HG02943 (cell line): ENCODE data around the gene ZFP30.

ENCODE experiments used
- ATAC-seq: cut with Tn5 transposase; IDR thresholded peaks from one replicate; pipeline ENCODE4 v1.9.1; 2021; ENCODE audit warnings: mild to moderate bottlenecking, low read depth, moderate library complexity; ENCODE audit not compliant: unreplicated experiment

Gene ZFP30

GRCh38 chr19:37564624-37565369 is 90.5 kb downstream of the ZFP30 start:
- ATAC-seq, result no peak
